Measurements from ENCODE around the gene FAM3C. TPM values are rescaled to one million over a fixed set of nuclear protein-coding genes. Genes with fewer than 3 reads are reported as not detected.

The FAM3C gene
- total RNA-seq, 4 donors from 2014 or later: 91.0 to 109 (median 97.9) TPM

DNA sequence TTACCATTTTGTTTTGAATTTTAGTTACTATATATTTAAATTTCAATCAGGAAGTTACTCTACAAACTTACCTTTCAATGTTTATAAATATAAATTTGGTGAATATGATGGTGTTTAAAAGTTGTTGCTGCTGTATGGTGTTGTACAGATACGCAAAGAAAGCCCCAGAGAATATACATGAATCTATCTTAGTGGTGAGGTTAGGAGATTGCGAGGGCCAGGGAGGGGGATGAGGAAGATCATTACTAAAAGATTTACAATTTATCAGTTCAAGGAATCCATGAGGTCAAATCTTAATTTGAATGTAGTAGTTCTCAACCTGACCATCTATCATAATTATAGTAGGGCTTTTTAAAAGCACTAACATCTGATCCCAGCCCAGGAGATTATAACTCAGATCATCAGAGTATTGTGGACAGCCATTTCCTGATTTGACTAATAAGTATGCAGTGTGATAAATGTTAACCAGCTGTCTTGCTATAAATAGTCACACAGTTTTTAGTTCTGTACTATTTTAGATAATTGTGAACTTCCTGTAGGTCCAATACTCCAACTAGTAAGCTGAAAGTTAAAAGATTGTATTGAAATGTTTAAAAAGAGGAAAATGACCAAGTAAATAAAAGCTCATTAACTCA, 23.6 kb downstream of the FAM3C start:
- H3K27ac ChIP-seq: no peak overlapping the region
- 93 to 94% methylated on average over 2 of the region's 2 CpGs for WGBS, 2 donors
- peaks cover 0 to 6% of the 10 kb centered on the region in 2 donors for H3K36me3 ChIP-seq
- no peaks in the 10 kb centered on the region for H3K27me3 ChIP-seq
- DNase-seq: no peak
- H3K4me1 ChIP-seq: peaks cover 4 to 5% of the 10 kb centered on the region in 2 donors
- H3K9me3 ChIP-seq: no peaks in the 10 kb centered on the region
- no peak overlapping the region for H3K4me3 ChIP-seq (replicated peaks in 1 of 3)
- TF ChIP-seq, protein P1, sequence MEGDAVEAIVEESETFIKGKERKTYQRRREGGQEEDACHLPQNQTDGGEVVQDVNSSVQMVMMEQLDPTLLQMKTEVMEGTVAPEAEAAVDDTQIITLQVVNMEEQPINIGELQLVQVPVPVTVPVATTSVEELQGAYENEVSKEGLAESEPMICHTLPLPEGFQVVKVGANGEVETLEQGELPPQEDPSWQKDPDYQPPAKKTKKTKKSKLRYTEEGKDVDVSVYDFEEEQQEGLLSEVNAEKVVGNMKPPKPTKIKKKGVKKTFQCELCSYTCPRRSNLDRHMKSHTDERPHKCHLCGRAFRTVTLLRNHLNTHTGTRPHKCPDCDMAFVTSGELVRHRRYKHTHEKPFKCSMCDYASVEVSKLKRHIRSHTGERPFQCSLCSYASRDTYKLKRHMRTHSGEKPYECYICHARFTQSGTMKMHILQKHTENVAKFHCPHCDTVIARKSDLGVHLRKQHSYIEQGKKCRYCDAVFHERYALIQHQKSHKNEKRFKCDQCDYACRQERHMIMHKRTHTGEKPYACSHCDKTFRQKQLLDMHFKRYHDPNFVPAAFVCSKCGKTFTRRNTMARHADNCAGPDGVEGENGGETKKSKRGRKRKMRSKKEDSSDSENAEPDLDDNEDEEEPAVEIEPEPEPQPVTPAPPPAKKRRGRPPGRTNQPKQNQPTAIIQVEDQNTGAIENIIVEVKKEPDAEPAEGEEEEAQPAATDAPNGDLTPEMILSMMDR (IDR thresholded peaks at IDR 0.05): no peak
- no peak for TF ChIP-seq POLR2A (IDR thresholded peaks at IDR 0.05)
- intact Hi-C loops (cut with DNase I): no loop called here

DNA sequence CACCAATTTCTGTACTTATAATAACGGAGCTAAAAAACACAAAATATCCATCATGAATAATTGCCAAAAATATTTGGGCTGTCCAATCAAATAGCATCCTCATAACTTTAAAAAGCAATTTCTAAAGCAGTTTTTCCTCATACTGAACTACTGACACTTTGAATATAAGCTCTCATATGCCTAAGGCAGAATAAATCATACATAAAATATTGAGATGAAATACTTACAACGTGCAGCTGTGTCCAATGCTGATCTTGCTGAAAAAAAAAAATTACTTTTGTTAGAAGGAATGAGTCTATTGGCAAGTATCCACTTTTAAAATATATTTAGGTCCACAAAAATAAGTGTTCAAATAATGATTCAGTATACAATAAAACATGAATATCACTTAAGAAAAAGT, 24.2 kb downstream of the FAM3C start:
- peaks cover 4 to 5% of the 10 kb centered on the region in 2 donors for H3K4me1 ChIP-seq
- DNase-seq: no peak
- no peak overlapping the region for H3K4me3 ChIP-seq (replicated peaks in 1 of 3)
- 78 to 87% methylated on average over 2 of the region's 2 CpGs for WGBS, 2 donors
- no peaks in the 10 kb centered on the region for H3K9me3 ChIP-seq
- H3K27me3 ChIP-seq: no peaks in the 10 kb centered on the region
- no peak overlapping the region for H3K27ac ChIP-seq
- intact Hi-C loops (cut with DNase I): no loop called here
- peaks cover 0 to under 1% of the 10 kb centered on the region in 2 donors for H3K36me3 ChIP-seq
- TF ChIP-seq POLR2A (IDR thresholded peaks at IDR 0.05): no peak
- TF ChIP-seq, protein P1 (IDR thresholded peaks at IDR 0.05): no peak

DNA sequence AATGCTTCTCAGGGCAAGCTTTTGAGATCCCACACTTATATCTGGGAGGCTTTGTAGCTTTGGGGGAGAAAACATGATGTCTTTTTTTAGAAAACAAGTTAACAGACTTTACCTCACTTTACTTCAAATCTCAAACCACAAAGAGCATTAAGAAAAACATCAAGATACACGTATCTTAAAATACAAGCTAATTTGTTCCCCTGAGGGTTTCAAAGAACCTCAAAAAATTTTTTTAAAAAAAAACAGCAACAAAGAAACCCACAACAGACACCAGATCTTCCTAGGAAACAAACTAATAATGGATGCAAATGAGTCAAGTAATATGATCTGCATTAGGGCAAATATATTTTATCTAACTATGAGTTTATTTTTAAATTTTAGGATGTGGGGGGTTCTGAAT, 24.7 kb downstream of the FAM3C start:
- Histone ChIP-seq H3K27me3 (no peaks in the 10 kb centered on the region), H3K4me3 (replicated peaks in 1 of 3) (no peak overlapping the region), H3K9me3 (no peaks in the 10 kb centered on the region), H3K4me1 (peaks cover 4 to 5% of the 10 kb centered on the region in 2 donors), H3K27ac (no peak overlapping the region), H3K36me3 (no peaks in the 10 kb centered on the region)
- no peak for DNase-seq
- 75 to 79% methylated on average over 1 of the region's 1 CpG for WGBS, 2 donors
- intact Hi-C loops (cut with DNase I): no loop called here
- TF ChIP-seq, protein P1 (IDR thresholded peaks at IDR 0.05): no peak
- no peak for TF ChIP-seq POLR2A (IDR thresholded peaks at IDR 0.05)

DNA sequence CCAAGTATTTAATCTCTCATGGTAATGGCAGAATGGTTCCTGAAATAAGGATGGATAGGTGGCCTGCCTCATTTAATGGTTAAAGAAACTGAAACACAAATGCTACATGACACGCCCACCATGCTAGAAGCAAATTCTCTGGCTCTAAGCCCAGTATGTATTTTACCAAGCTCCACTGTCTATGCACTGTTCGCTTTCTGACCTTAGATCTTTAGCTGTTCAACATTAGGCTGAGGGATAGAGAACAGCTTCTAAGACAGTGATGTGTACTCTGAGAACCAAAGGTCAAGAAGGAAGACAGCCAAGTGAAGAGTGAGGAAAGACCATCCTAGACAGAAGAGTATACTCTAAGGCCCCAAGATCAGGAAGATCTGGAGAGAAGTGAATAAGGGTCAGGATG, 26.6 kb downstream of the FAM3C start:
- no peak overlapping the region for H3K27ac ChIP-seq
- intact Hi-C loops (cut with DNase I): loop anchor here (2.0 kb wide), 1 partner anchor 177 kb away; no protein-coding TSS in a partner anchor
- H3K9me3 ChIP-seq: no peaks in the 10 kb centered on the region
- H3K36me3 ChIP-seq: no peaks in the 10 kb centered on the region
- 39 to 58% methylated on average over 2 of the region's 2 CpGs for WGBS, 2 donors
- H3K4me1 ChIP-seq: peaks cover 4 to 5% of the 10 kb centered on the region in 2 donors
- no peak for DNase-seq
- H3K27me3 ChIP-seq: no peaks in the 10 kb centered on the region
- no peak overlapping the region for H3K4me3 ChIP-seq (replicated peaks in 1 of 3)
- TF ChIP-seq POLR2A (IDR thresholded peaks at IDR 0.05): no peak
- TF ChIP-seq, protein P1 (IDR thresholded peaks at IDR 0.05): no peak

DNA sequence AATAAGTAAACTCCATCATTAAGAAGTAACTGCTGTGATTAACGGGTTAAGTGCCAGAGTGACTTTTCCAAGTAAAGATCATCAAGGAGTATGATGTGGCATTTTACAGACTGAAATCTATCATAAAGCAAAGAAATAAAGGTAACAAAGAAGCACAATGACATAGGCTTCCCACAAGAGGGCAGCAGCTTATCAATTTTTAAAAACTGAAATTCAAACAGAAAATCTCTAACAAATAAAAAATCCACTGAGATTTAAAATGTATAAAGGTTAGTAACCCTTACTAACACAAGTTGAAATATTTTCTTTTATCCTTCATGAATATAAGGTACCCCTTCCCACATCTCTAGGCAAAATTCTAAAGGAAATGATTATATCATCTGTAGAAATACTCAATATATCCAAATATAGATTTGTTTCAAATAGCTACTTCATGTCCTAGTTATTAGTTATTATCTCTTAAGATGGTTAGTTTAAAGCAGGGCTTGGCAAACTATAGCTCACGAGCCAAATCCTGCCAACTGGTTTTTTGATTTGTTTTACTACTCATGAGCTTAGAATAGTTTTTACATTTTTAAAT, 29.2 kb downstream of the FAM3C start:
- peak; percentile 7 to 12 for DNase-seq
- Histone ChIP-seq H3K36me3 (peaks cover 3 to 5% of the 10 kb centered on the region in 2 donors), H3K27me3 (no peaks in the 10 kb centered on the region), H3K9me3 (no peaks in the 10 kb centered on the region), H3K27ac (no peak overlapping the region), H3K4me1 (peaks cover 4 to 5% of the 10 kb centered on the region in 2 donors), H3K4me3 (replicated peaks in 1 of 3) (no peak overlapping the region)
- intact Hi-C loops (cut with DNase I): no loop called here
- 66 to 69% methylated on average over 2 of the region's 2 CpGs for WGBS, 2 donors
- TF ChIP-seq POLR2A (IDR thresholded peaks at IDR 0.05): no peak
- TF ChIP-seq, protein P1 (IDR thresholded peaks at IDR 0.05): peak; percentile 43 to 84 (median 64)

Data from thyroid gland (tissue), 4 donors.